ENCODE data around the gene NFIX. TPM values are rescaled to one million over a fixed set of nuclear protein-coding genes. Genes with fewer than 3 reads are reported as not detected.

Gene NFIX
- total and polyA plus RNA-seq, 2 donors (not counting 3 experiments of a cell fraction or from before 2014, with no cell fraction given), result 9.8 to 37.7 TPM

DNA sequence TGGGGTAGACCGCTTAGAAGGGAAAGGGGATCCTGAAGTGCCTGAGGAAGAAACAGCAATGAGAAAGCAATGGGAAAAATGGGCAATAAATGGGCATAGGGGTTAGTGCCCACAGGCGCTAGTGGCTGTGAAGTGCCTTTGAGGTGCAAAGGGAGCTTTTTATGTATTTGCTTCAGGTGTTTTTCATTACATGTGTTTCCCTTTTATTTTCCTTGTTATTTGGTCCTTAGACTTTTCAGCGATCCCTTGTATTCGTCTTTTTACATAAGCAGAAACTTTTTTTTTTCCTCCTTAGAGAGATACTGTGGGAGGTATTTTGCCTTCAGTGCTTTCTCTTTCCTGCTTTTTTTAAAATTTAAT is 19.6 kb downstream of the NFIX start:
- H3K9me3 ChIP-seq (replicated peaks; ENCODE audit: control insufficient read depth, insufficient read depth, low read length), result no peaks in the 10 kb centered on the region
- no peak overlapping the region for H3K27ac ChIP-seq (ENCODE audit: insufficient read depth, low read depth, low read length)
- ChIA-PET CTCF (interaction anchor here (2.3 kb wide), 1 partner anchor 19 kb away, joined by 6 read pairs; no protein-coding TSS in a partner anchor), POLR2A (no interaction called here)
- no peak overlapping the region for H3K9ac ChIP-seq (replicated peaks; ENCODE audit: extremely low read depth, insufficient read depth, low read length)
- TF ChIP-seq MAX (IDR thresholded peaks at IDR 0.05; ENCODE audit: insufficient read depth, insufficient read length), result no peak
- no peak for TF ChIP-seq EZH2 (IDR thresholded peaks at IDR 0.05; ENCODE audit: borderline replicate concordance, low read depth, low read length, severe bottlenecking)
- TF ChIP-seq MYC (IDR thresholded peaks at IDR 0.05; ENCODE audit: low read depth, low read length), result no peak
- TF ChIP-seq, protein P1, sequence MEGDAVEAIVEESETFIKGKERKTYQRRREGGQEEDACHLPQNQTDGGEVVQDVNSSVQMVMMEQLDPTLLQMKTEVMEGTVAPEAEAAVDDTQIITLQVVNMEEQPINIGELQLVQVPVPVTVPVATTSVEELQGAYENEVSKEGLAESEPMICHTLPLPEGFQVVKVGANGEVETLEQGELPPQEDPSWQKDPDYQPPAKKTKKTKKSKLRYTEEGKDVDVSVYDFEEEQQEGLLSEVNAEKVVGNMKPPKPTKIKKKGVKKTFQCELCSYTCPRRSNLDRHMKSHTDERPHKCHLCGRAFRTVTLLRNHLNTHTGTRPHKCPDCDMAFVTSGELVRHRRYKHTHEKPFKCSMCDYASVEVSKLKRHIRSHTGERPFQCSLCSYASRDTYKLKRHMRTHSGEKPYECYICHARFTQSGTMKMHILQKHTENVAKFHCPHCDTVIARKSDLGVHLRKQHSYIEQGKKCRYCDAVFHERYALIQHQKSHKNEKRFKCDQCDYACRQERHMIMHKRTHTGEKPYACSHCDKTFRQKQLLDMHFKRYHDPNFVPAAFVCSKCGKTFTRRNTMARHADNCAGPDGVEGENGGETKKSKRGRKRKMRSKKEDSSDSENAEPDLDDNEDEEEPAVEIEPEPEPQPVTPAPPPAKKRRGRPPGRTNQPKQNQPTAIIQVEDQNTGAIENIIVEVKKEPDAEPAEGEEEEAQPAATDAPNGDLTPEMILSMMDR (IDR thresholded peaks at IDR 0.05; ENCODE audit: extremely low read depth in 1 of 2, insufficient read depth in 1 of 2, low read depth in 1 of 2, low read length in 2 of 2), result no peak
- TF ChIP-seq POLR2A (IDR thresholded peaks at IDR 0.05; ENCODE audit: low read depth, low read length), result no peak
- TF ChIP-seq JUN (IDR thresholded peaks at IDR 0.05; ENCODE audit: borderline replicate concordance, insufficient read depth, insufficient read length, low read depth), result no peak
- TF ChIP-seq GATA2 (IDR thresholded peaks at IDR 0.05; ENCODE audit: insufficient read depth, insufficient read length, low read depth, low read length), result no peak
- no peaks in the 10 kb centered on the region for H3K9me1 ChIP-seq (replicated peaks; ENCODE audit: control insufficient read depth, extremely low read depth, insufficient read depth, low read length)
- FAIRE-seq (no peak), DNase-seq (ENCODE audit: low read depth, low spot score) (no peak)
- H3K36me3 ChIP-seq (ENCODE audit: control insufficient read depth in 2 of 2, extremely low read depth in 1 of 2, insufficient read depth in 2 of 2, low read length in 2 of 2), result no peaks in the 10 kb centered on the region
- H3K27me3 ChIP-seq (ENCODE audit: control insufficient read depth in 2 of 2, insufficient read depth in 2 of 2, low read length in 2 of 2), result peaks cover 0 to 12% of the 10 kb centered on the region in 2 experiments
- dilution Hi-C loops (cut with MboI; ENCODE audit: extremely low pct_ligation_motif_present, low sequenced_read_pairs), result no loop called here
- H3K4me2 ChIP-seq (ENCODE audit: insufficient read depth, low read length), result no peak overlapping the region
- no peaks in the 10 kb centered on the region for H3K79me2 ChIP-seq (ENCODE audit: control insufficient read depth, insufficient read depth, low read length)
- H2AFZ ChIP-seq (ENCODE audit: low read depth, low read length), result no peak overlapping the region
- intact Hi-C loops (cut with micrococcal nuclease), result no loop called here
- BruUV-seq (replicated peaks), result no TSS peak
- no peaks in the 10 kb centered on the region for H4K20me1 ChIP-seq (replicated peaks; ENCODE audit: control insufficient read depth, extremely low read depth, insufficient read depth, low read length)
- no peak overlapping the region for H3K4me3 ChIP-seq (replicated peaks in 1 of 3; ENCODE audit: insufficient read depth in 1 of 3, low read depth in 1 of 3, low read length in 3 of 3)
- peaks cover 14% of the 10 kb centered on the region for H3K4me1 ChIP-seq (ENCODE audit: control insufficient read depth, extremely low read depth, insufficient read depth, low read length)

All from endothelial cell of umbilical vein (primary cell).